ENCODE measurements around the gene SLC7A10. TPM values are rescaled to one million over a fixed set of nuclear protein-coding genes. Genes with fewer than 3 reads are reported as not detected.
A peak's percentile ranks its signal among the peaks of the same experiment; 100 is the strongest.

SLC7A10 gene
- not detected for total RNA-seq
- not detected for polyA plus RNA-seq

- CTCF ChIA-PET (ENCODE audit: partially characterized antibody): interaction anchor here (1.0 kb wide), 1 partner anchor 10 kb away, joined by 3 read pairs; no protein-coding TSS in a partner anchor
- H3K36me3 Mint-ChIP-seq: peaks cover 0 to 11% of the 10 kb centered on the region in 2 donors
Measured at GRCh38 chr19:33225458-33225926, at the start of gene SLC7A10. Gene SLC7A10 (minus strand): TSS chr19:33225850. CDS start chr19:33225703, 147 bp downstream.

DNA sequence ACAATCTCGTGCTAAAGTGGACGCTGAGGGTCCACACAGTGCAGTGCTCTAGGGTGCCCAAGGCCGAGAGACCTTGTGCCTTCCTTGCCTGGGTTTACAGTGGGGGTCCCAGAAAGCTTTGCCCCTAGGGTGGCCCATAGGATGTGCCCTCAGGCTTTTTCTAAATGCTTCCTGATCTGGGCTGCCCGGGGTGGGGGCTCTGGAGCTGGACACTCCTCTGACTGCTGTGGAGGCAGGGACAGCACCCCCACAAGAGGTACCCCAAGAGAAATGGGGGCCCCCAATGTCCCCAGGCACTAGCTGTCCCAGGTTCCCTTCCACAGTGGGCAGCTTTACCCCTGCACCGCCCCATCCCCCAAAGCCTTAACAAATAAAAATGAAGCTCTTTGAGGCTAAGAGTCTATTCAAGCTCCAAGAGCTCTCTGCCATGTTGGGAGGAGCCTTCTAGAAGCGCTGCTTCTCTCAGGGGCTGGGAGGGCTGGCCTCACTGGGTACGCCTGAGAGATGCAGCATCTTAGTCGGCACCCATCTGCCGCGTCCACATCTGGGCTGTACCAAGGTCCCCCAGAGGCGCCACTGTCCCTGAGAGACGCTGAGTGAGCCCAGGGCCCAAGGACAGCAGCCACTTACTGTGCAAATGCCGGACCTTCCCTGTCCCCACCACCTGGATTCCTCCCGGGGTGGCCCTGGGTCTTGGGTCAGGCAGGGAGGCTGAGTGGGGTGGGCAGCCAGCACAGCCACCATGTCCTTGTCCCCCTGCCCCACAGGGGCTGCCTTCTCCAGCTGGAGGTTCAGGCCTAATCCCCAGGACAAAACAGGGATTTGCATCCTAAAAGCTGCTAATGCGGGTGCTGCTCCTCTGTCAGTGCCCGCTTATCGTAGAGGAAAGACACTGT, 49.3 kb upstream of the SLC7A10 start:
- CTCF ChIA-PET (ENCODE audit: partially characterized antibody): interaction anchor here (1.4 kb wide), 1 partner anchor 10 kb away, joined by 3 read pairs; no protein-coding TSS in a partner anchor
- H3K4me1 Mint-ChIP-seq: peaks cover 4 to 13% (median 5%) of the 10 kb centered on the region in 4 donors

More at GRCh38 chr19:33225458-33225926, at the start of gene SLC7A10:
- Mint-ChIP-seq H3K4me3 (peak within 1 kb of the TSS; percentile 69 to 82 (median 76)), H3K4me1 (peaks cover 4 to 13% (median 7%) of the 10 kb centered on the region in 4 donors), H3K27ac (peak within 1 kb of the TSS in 2 of 7 donors; percentile 21 to 65), H3K9me3 (peaks cover 0 to 33% (median 23%) of the 10 kb centered on the region in 8 donors), H3K27me3 (peaks cover 48 to 53% of the 10 kb centered on the region in 2 donors)
- Histone ChIP-seq H3K4me1 (ENCODE audit: insufficient read depth, low read length) (peaks cover 9% of the 10 kb centered on the region), H3K27ac (ENCODE audit: low read depth, low read length) (no peak within 1 kb of the TSS), H3K36me3 (ENCODE audit: insufficient read depth, low read length) (no peaks in the 10 kb centered on the region), H3K27me3 (ENCODE audit: insufficient read depth, low read length) (peaks cover 29% of the 10 kb centered on the region), H3K4me3 (ENCODE audit: low read length in 2 of 2) (no peak within 1 kb of the TSS), H3K9me3 (ENCODE audit: control insufficient read depth in 1 of 2, low read length in 2 of 2) (no peaks in the 10 kb centered on the region)
- no peak for DNase-seq
- intact Hi-C loops (cut with micrococcal nuclease): no loop called here
- POLR2A ChIA-PET (ENCODE audit: partially characterized antibody): interaction anchor here (0.7 kb wide), 1 partner anchor 49 kb away, joined by 3 read pairs; no protein-coding TSS in a partner anchor

DNA sequence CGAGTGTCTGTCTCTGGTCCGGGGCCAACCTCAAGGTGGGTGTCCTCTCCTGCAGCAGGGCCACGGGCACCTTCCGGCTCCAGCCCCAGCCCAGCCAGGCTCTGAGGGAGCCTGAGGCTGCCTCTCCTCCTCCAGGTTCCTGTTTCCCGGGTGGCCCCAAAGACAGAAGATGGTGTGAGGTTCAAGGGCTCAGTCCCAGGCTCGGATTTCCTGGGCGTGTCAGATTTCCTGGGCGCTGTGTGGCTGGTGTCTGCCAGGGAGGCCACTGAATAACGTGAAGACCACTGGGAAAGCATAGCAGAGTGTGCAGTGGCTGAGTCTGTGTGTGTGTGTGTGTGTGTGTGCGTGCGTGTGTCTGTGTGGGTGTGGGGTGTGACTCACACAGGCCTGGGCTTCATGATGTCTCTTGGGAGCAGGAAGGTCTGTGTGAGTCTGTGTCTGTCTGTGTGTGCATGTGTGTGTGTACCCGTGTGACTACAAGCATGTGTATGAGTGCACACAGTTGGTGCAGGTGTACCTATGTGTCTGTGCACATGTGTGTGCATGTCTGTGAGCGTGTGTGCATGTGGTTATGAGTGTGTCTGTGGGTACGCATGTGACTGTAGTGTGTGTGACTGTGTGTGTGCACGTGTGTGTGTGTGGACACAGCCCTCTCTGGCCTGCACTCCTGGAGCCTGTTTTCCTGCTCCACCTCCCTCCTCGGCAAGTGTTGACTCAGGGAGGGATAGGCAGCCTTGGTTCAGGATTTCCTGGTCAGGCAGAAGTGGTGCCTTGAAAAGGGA, 48.4 kb upstream of the SLC7A10 start:
- peak in 1 of 5 donors; percentile 14 for DNase-seq
- H3K27me3 ChIP-seq (ENCODE audit: insufficient read depth, low read length): no peaks in the 10 kb centered on the region
- intact Hi-C loops (cut with micrococcal nuclease): no loop called here
- peaks cover 4 to 13% (median 5%) of the 10 kb centered on the region in 4 donors for H3K4me1 Mint-ChIP-seq
- POLR2A ChIA-PET (ENCODE audit: partially characterized antibody): no interaction called here
- no peaks in the 10 kb centered on the region for H3K9me3 Mint-ChIP-seq
- peak overlapping the region in 1 of 8 donors; percentile 56 for H3K4me3 Mint-ChIP-seq
- CTCF ChIA-PET (ENCODE audit: partially characterized antibody): interaction anchor here (1.4 kb wide), 1 partner anchor 11 kb away, joined by 3 read pairs; no protein-coding TSS in a partner anchor
- peaks cover 4% of the 10 kb centered on the region for H3K4me1 ChIP-seq (ENCODE audit: insufficient read depth, low read length)
- H3K36me3 ChIP-seq (ENCODE audit: insufficient read depth, low read length): no peaks in the 10 kb centered on the region
- H3K9me3 ChIP-seq (ENCODE audit: control insufficient read depth in 1 of 2, low read length in 2 of 2): no peaks in the 10 kb centered on the region
- H3K4me3 ChIP-seq (ENCODE audit: low read length in 2 of 2): no peak overlapping the region
- H3K27me3 Mint-ChIP-seq: no peaks in the 10 kb centered on the region
- H3K27ac Mint-ChIP-seq: peak overlapping the region in 4 of 7 donors; percentile 15 to 85 (median 60)
- H3K27ac ChIP-seq (ENCODE audit: low read depth, low read length): no peak overlapping the region
- H3K36me3 Mint-ChIP-seq: no peaks in the 10 kb centered on the region

More for the DNA sequence above, 49.3 kb upstream of the SLC7A10 start:
- no peak overlapping the region for H3K27ac Mint-ChIP-seq
- no peaks in the 10 kb centered on the region for H3K27me3 ChIP-seq (ENCODE audit: insufficient read depth, low read length)
- no peaks in the 10 kb centered on the region for H3K36me3 ChIP-seq (ENCODE audit: insufficient read depth, low read length)
- H3K27me3 Mint-ChIP-seq: no peaks in the 10 kb centered on the region
- H3K4me3 Mint-ChIP-seq: no peak overlapping the region
- H3K9me3 Mint-ChIP-seq: no peaks in the 10 kb centered on the region
- no peaks in the 10 kb centered on the region for H3K36me3 Mint-ChIP-seq
- H3K4me3 ChIP-seq (ENCODE audit: low read length in 2 of 2): no peak overlapping the region
- POLR2A ChIA-PET (ENCODE audit: partially characterized antibody): no interaction called here
- H3K9me3 ChIP-seq (ENCODE audit: control insufficient read depth in 1 of 2, low read length in 2 of 2): no peaks in the 10 kb centered on the region
- intact Hi-C loops (cut with micrococcal nuclease): no loop called here
- peaks cover 8% of the 10 kb centered on the region for H3K4me1 ChIP-seq (ENCODE audit: insufficient read depth, low read length)
- DNase-seq: no peak
- H3K27ac ChIP-seq (ENCODE audit: low read depth, low read length): no peak overlapping the region

DNA sequence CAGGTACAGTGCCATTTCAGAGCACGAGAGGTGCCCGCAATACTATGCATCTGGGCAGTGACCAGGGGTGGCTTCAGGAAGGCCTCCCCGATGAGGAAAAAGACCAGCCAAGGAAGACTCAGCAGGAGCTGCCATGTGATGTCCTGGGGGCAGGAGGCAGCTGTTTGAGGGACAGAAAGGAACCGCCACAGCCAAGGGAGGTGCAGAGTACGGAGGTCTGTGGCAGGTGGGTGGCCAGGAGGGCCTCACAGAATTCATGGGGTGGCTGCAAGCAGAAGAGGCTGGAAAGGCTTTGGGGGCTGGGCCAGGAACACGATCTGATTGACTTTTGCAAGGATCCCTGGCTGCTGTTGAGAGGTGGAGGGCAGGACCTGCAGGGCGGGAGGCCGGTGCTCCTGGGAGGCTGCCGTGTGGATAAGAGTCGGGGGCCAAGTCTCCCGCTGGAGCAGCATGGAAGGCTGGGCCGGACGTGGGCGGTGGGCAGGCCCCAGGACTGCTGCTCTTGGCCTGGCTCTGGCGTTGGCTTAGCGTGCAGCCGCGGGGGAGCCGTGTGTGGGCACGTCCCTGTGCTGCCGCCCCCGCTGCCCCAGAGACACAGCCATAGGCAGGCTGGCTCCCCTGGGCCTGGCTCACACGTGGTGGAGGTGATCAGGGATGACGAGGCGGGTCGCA, 47.6 kb upstream of the SLC7A10 start:
- intact Hi-C loops (cut with micrococcal nuclease): no loop called here
- H3K36me3 ChIP-seq (ENCODE audit: insufficient read depth, low read length): no peaks in the 10 kb centered on the region
- peak overlapping the region in 1 of 7 donors; percentile 59 for H3K27ac Mint-ChIP-seq
- ChIA-PET CTCF (ENCODE audit: partially characterized antibody) (interaction anchor here (1.2 kb wide), 1 partner anchor 38 kb away, joined by 4 read pairs; no protein-coding TSS in a partner anchor), POLR2A (ENCODE audit: partially characterized antibody) (no interaction called here)
- no peaks in the 10 kb centered on the region for H3K27me3 ChIP-seq (ENCODE audit: insufficient read depth, low read length)
- H3K27ac ChIP-seq (ENCODE audit: low read depth, low read length): no peak overlapping the region
- peaks cover 4% of the 10 kb centered on the region for H3K4me1 ChIP-seq (ENCODE audit: insufficient read depth, low read length)
- no peak overlapping the region for H3K4me3 ChIP-seq (ENCODE audit: low read length in 2 of 2)
- no peaks in the 10 kb centered on the region for H3K36me3 Mint-ChIP-seq
- no peaks in the 10 kb centered on the region for H3K9me3 Mint-ChIP-seq
- no peak for DNase-seq
- H3K27me3 Mint-ChIP-seq: no peaks in the 10 kb centered on the region
- no peaks in the 10 kb centered on the region for H3K9me3 ChIP-seq (ENCODE audit: control insufficient read depth in 1 of 2, low read length in 2 of 2)
- H3K4me1 Mint-ChIP-seq: peaks cover 4 to 13% (median 5%) of the 10 kb centered on the region in 4 donors
- no peak overlapping the region for H3K4me3 Mint-ChIP-seq

GRCh38 chr19:33271246-33272021, 45.8 kb upstream of the SLC7A10 start:
- Histone ChIP-seq H3K27ac (ENCODE audit: low read depth, low read length) (no peak overlapping the region), H3K4me3 (ENCODE audit: low read length in 2 of 2) (no peak overlapping the region), H3K27me3 (ENCODE audit: insufficient read depth, low read length) (no peaks in the 10 kb centered on the region), H3K9me3 (ENCODE audit: control insufficient read depth in 1 of 2, low read length in 2 of 2) (no peaks in the 10 kb centered on the region), H3K36me3 (ENCODE audit: insufficient read depth, low read length) (no peaks in the 10 kb centered on the region), H3K4me1 (ENCODE audit: insufficient read depth, low read length) (peaks cover 4% of the 10 kb centered on the region)
- intact Hi-C loops (cut with micrococcal nuclease): no loop called here
- CTCF ChIA-PET (ENCODE audit: partially characterized antibody): no interaction called here
- no peak for DNase-seq
- H3K9me3 Mint-ChIP-seq: no peaks in the 10 kb centered on the region
- peaks cover 4 to 13% (median 5%) of the 10 kb centered on the region in 4 donors for H3K4me1 Mint-ChIP-seq
- H3K4me3 Mint-ChIP-seq: no peak overlapping the region
- POLR2A ChIA-PET (ENCODE audit: partially characterized antibody): no interaction called here
- H3K27ac Mint-ChIP-seq: peak overlapping the region in 1 of 7 donors; percentile 42
- H3K36me3 Mint-ChIP-seq: no peaks in the 10 kb centered on the region
- H3K27me3 Mint-ChIP-seq: no peaks in the 10 kb centered on the region

- ChIA-PET POLR2A (ENCODE audit: partially characterized antibody) (no interaction called here), CTCF (ENCODE audit: partially characterized antibody) (no interaction called here)
- no peak overlapping the region for H3K27ac ChIP-seq (ENCODE audit: low read depth, low read length)
- no peak overlapping the region for H3K4me3 Mint-ChIP-seq
- H3K4me3 ChIP-seq (ENCODE audit: low read length in 2 of 2): no peak overlapping the region
- no peaks in the 10 kb centered on the region for H3K9me3 ChIP-seq (ENCODE audit: control insufficient read depth in 1 of 2, low read length in 2 of 2)
- no peaks in the 10 kb centered on the region for H3K27me3 ChIP-seq (ENCODE audit: insufficient read depth, low read length)
- H3K27ac Mint-ChIP-seq: no peak overlapping the region
- peaks cover 4% of the 10 kb centered on the region for H3K4me1 ChIP-seq (ENCODE audit: insufficient read depth, low read length)
- H3K27me3 Mint-ChIP-seq: no peaks in the 10 kb centered on the region
- no peaks in the 10 kb centered on the region for H3K36me3 Mint-ChIP-seq
- intact Hi-C loops (cut with micrococcal nuclease): no loop called here
- peaks cover 4 to 13% (median 5%) of the 10 kb centered on the region in 4 donors for H3K4me1 Mint-ChIP-seq
- no peaks in the 10 kb centered on the region for H3K36me3 ChIP-seq (ENCODE audit: insufficient read depth, low read length)
- no peak for DNase-seq
- H3K9me3 Mint-ChIP-seq: no peaks in the 10 kb centered on the region
Measured at GRCh38 chr19:33270769-33271168, 45.1 kb upstream of the SLC7A10 start.

Data from CD4-positive, alpha-beta memory T cell (primary cell).